Panc1 (cell line): ENCODE measurements around the gene LDB2. TPM values are rescaled to one million over a fixed set of nuclear protein-coding genes. Genes with fewer than 3 reads are reported as not detected.

Experiments
- ATAC-seq: fragments of 200-7000 bp; cut with Tn5 transposase; 2 replicates; pipeline ENCODE4 v1.9.1; 2020; ENCODE audit warnings: mild to moderate bottlenecking, moderate library complexity
- BruUV-seq: library from RNA; stranded (reverse); fragments of 400-500 nt; replicated peaks from 2 replicates; lab custom pipeline; 2021; lab: Mats Ljungman, UMichigan
- CTCF ChIA-PET: fragments of 300-600 bp; sonication (Branson Sonifier 250); formaldehyde crosslinking; loops from one replicate; lab custom pipeline; 2022; ENCODE audit warnings: antibody characterized with exemption; lab: Charles Lee
- POLR2A ChIA-PET: fragments of 300-600 bp; sonication (Branson Sonifier 250); formaldehyde crosslinking; loops from one replicate; lab custom pipeline; 2022; ENCODE audit warnings: antibody characterized with exemption; lab: Charles Lee
- DNase-seq: peaks from one replicate; pipeline ENCODE4 v3.0.0-alpha.2; 2010; ENCODE audit warnings: low read depth, low spot score
- H3K27ac ChIP-seq: 2 replicates; pipeline ENCODE4 v1.5.1; 2011; ENCODE audit warnings: mild to moderate bottlenecking, low read length, inconsistent platforms
- H3K27me3 ChIP-seq: fragments of 200-500 bp; sonication (Bioruptor generic); 2 replicates; pipeline ENCODE4 v1.6.0; 2014; ENCODE audit warnings: low read length, inconsistent platforms; ENCODE audit not compliant: control insufficient read depth, insufficient read depth
- H3K36me3 ChIP-seq: fragments of 200-500 bp; sonication (Bioruptor generic); 2 replicates; pipeline ENCODE4 v1.5.1; 2014; ENCODE audit warnings: inconsistent platforms, mild to moderate bottlenecking, low read length, moderate library complexity; ENCODE audit not compliant: control insufficient read depth, insufficient read depth
- H3K4me1 ChIP-seq: 2 replicates; pipeline ENCODE4 v1.5.1; 2011; ENCODE audit warnings: inconsistent platforms, mild to moderate bottlenecking, low read length, moderate library complexity; ENCODE audit not compliant: control insufficient read depth, insufficient read depth
- H3K4me3 ChIP-seq, 2 experiments: 2 replicates each; pipeline ENCODE4 v1.5.1; 2011 to 2012; ENCODE audit warnings: low read depth in 2 of 2, low read length in 2 of 2, mild to moderate bottlenecking in 2 of 2, inconsistent platforms in 1 of 2, moderate library complexity in 1 of 2
- H3K9me3 ChIP-seq: fragments of 200-500 bp; sonication (Bioruptor generic); 2 replicates; pipeline ENCODE4 v1.5.1; 2014; ENCODE audit warnings: low read depth, mild to moderate bottlenecking, inconsistent platforms, low read length, moderate library complexity; ENCODE audit not compliant: control insufficient read depth, insufficient read depth
- POLR2AphosphoS5 ChIP-seq: IDR thresholded peaks from 2 replicates; pipeline ENCODE4 v1.6.1; 2012; ENCODE audit warnings: mild to moderate bottlenecking, low read depth, low read length, moderate library complexity
- SIN3A ChIP-seq: IDR thresholded peaks from 2 replicates; pipeline ENCODE4 v1.6.1; 2012; ENCODE audit warnings: low read depth, mild to moderate bottlenecking, low read length, moderate library complexity, borderline replicate concordance; ENCODE audit not compliant: insufficient read depth
- TCF7L2 ChIP-seq: IDR thresholded peaks from 2 replicates; pipeline ENCODE4 v1.6.1; 2011; ENCODE audit warnings: mild to moderate bottlenecking, low read depth, low read length, inconsistent platforms
- in situ Hi-C: cut with HindIII; loops from 2 replicates; pipeline ENCODE4 v1.10.0; 2016; ENCODE audit warnings: low sequenced_read_pairs, low pct_unique_long_range_greater_than_20kb
- intact Hi-C: fragments of 100-400 bp; cut with micrococcal nuclease; formaldehyde crosslinking; loops from one replicate; pipeline ENCODE4 v1.10.0; 2022; ENCODE audit not compliant: unreplicated experiment
- total RNA-seq: library from RNA; stranded (reverse); gene quantifications from one replicate; pipeline ENCODE4 v1.2.1, GENCODE V29; 2021; ENCODE audit not compliant: unreplicated experiment
- TF ChIP-seq, protein P1 (sequence below), 2 experiments: IDR thresholded peaks; 2 replicates each; pipeline ENCODE4 v1.6.1; 2011 to 2012; ENCODE audit warnings: low read depth in 2 of 2, control low read depth in 1 of 2, low read length in 1 of 2, mild to moderate bottlenecking in 1 of 2, moderate library complexity in 1 of 2; ENCODE audit not compliant: insufficient read depth in 1 of 2
- TF ChIP-seq, protein P2 (sequence below): fragments of 450-650 bp; IDR thresholded peaks from 2 replicates; pipeline ENCODE4 v1.5.1; 2017; ENCODE audit warnings: mild to moderate bottlenecking

LDB2 gene
- total RNA-seq, 1 experiment from 2014 or later = not detected

DNA sequence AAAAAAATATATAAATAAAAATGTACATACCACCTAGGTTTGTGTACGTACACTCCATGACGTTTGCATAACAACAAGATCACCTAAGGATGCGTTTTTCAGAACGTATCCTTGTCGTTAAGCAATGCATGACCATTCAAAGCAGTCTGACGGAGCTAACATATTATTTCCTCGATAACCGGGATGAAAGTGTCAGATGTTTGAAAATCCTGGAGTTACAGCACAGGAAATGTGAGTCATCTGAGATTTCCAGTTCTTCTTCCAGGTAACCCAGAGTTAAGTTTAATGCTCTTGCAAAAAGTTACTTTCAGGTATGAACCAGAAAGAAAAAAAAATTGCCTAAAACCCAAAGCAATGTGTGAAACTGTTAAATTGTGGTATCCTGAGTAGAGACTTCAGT is 107.9 kb downstream of the LDB2 start:
- in situ Hi-C loops (no loop called here), intact Hi-C loops (no loop called here)
- no peak overlapping the region for H3K4me3 ChIP-seq
- TF ChIP-seq, protein P1, sequence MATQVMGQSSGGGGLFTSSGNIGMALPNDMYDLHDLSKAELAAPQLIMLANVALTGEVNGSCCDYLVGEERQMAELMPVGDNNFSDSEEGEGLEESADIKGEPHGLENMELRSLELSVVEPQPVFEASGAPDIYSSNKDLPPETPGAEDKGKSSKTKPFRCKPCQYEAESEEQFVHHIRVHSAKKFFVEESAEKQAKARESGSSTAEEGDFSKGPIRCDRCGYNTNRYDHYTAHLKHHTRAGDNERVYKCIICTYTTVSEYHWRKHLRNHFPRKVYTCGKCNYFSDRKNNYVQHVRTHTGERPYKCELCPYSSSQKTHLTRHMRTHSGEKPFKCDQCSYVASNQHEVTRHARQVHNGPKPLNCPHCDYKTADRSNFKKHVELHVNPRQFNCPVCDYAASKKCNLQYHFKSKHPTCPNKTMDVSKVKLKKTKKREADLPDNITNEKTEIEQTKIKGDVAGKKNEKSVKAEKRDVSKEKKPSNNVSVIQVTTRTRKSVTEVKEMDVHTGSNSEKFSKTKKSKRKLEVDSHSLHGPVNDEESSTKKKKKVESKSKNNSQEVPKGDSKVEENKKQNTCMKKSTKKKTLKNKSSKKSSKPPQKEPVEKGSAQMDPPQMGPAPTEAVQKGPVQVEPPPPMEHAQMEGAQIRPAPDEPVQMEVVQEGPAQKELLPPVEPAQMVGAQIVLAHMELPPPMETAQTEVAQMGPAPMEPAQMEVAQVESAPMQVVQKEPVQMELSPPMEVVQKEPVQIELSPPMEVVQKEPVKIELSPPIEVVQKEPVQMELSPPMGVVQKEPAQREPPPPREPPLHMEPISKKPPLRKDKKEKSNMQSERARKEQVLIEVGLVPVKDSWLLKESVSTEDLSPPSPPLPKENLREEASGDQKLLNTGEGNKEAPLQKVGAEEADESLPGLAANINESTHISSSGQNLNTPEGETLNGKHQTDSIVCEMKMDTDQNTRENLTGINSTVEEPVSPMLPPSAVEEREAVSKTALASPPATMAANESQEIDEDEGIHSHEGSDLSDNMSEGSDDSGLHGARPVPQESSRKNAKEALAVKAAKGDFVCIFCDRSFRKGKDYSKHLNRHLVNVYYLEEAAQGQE (IDR thresholded peaks at IDR 0.05; ENCODE audit: insufficient read depth in 1 of 2, low read depth in 2 of 2, low read length in 1 of 2) = no peak
- TF ChIP-seq TCF7L2 = no peak
- TF ChIP-seq SIN3A = no peak
- no peak for TF ChIP-seq POLR2AphosphoS5
- TF ChIP-seq, protein P2, sequence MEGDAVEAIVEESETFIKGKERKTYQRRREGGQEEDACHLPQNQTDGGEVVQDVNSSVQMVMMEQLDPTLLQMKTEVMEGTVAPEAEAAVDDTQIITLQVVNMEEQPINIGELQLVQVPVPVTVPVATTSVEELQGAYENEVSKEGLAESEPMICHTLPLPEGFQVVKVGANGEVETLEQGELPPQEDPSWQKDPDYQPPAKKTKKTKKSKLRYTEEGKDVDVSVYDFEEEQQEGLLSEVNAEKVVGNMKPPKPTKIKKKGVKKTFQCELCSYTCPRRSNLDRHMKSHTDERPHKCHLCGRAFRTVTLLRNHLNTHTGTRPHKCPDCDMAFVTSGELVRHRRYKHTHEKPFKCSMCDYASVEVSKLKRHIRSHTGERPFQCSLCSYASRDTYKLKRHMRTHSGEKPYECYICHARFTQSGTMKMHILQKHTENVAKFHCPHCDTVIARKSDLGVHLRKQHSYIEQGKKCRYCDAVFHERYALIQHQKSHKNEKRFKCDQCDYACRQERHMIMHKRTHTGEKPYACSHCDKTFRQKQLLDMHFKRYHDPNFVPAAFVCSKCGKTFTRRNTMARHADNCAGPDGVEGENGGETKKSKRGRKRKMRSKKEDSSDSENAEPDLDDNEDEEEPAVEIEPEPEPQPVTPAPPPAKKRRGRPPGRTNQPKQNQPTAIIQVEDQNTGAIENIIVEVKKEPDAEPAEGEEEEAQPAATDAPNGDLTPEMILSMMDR = no peak
- no peaks in the 10 kb centered on the region for H3K27me3 ChIP-seq
- DNase-seq = no peak
- H3K27ac ChIP-seq = no peak overlapping the region
- no peak for ATAC-seq
- CTCF ChIA-PET = no interaction called here
- no TSS peak for BruUV-seq
- H3K4me1 ChIP-seq = no peaks in the 10 kb centered on the region
- H3K36me3 ChIP-seq = no peaks in the 10 kb centered on the region
- H3K9me3 ChIP-seq = no peaks in the 10 kb centered on the region
- POLR2A ChIA-PET = no interaction called here

DNA sequence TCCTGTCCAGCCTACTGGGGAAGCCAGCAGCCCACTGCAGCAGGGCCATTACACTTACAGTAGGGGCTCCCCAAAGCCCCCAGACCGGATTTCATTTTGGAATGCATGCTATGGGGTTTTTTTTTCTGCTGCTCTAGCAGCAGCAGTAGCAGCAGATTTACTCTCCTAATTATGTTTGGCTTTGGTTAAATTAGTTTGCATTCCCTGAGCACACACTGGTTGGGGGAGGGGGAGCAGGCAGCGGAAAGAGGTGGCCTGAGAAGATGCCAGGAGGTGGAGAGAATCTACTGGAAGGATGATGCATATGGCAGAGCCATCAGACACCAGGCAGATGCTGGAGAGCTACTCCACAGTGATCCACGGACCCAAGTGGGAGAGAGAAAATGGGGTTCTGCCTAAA is 109.6 kb downstream of the LDB2 start:
- POLR2A ChIA-PET = no interaction called here
- no peak for DNase-seq
- Histone ChIP-seq H3K9me3 (no peaks in the 10 kb centered on the region), H3K27me3 (no peaks in the 10 kb centered on the region), H3K4me1 (no peaks in the 10 kb centered on the region), H3K27ac (no peak overlapping the region), H3K4me3 (no peak overlapping the region), H3K36me3 (no peaks in the 10 kb centered on the region)
- no peak for ATAC-seq
- CTCF ChIA-PET = no interaction called here
- TF ChIP-seq, protein P2 = no peak
- intact Hi-C loops = no loop called here
- in situ Hi-C loops = no loop called here
- no TSS peak for BruUV-seq
